NB4 (cell line): ENCODE measurements around the gene GPR108.

Experiments used
- CTCF ChIP-seq: IDR thresholded peaks from one replicate; pipeline ENCODE4 v1.5.1; 2012; ENCODE audit warnings: low read depth, low read length
- MAX ChIP-seq: IDR thresholded peaks from 2 replicates; pipeline ENCODE4 v1.6.1; 2011; ENCODE audit warnings: low read depth, low read length
- MYC ChIP-seq: IDR thresholded peaks from 2 replicates; pipeline ENCODE4 v1.6.1; 2011; ENCODE audit warnings: low read depth, low read length
- POLR2A ChIP-seq: IDR thresholded peaks from 2 replicates; pipeline ENCODE4 v1.6.1; 2011; ENCODE audit warnings: mild to moderate bottlenecking; ENCODE audit not compliant: insufficient read length; ENCODE audit errors: extremely low read depth

- TF ChIP-seq CTCF (no peak), POLR2A (no peak), MAX (no peak), MYC (no peak)
Measured at GRCh38 chr19:6717441-6717971, 19.9 kb downstream of the GPR108 start.
